Measurements from ENCODE around the gene RSPO4.

- TF ChIP-seq CTCF (conservative IDR thresholded peaks at IDR 0.05) = no peak
- no peak for TF ChIP-seq EZH2 (IDR thresholded peaks at IDR 0.05; ENCODE audit: low read depth)
These were observed 5.1 kb downstream of the RSPO4 start for GRCh38 chr20:997016-997415.

Data from PC-9 (cell line).